AG04450 (cell line): ENCODE results near the gene ARHGAP24. TPM values are rescaled to one million over a fixed set of nuclear protein-coding genes. Genes with fewer than 3 reads are reported as not detected.

Experiments
- CTCF ChIA-PET: fragments of 300-600, 350-600 bp; formaldehyde crosslinking; extraction: SDS; loops from one replicate; lab custom pipeline; 2022; ENCODE audit warnings: antibody characterized with exemption, inconsistent platforms; lab: Charles Lee
- POLR2A ChIA-PET: fragments of 350-600 bp; formaldehyde crosslinking; extraction: SDS; loops from one replicate; lab custom pipeline; 2021; ENCODE audit warnings: antibody characterized with exemption, inconsistent platforms; lab: Yijun Ruan, JAX
- DNase-seq: peaks from one replicate; pipeline ENCODE4 v3.0.0-alpha.2; 2011; ENCODE audit warnings: low read depth, low spot score
- H3K27ac ChIP-seq: one replicate; pipeline ENCODE4 v1.5.1; 2012; ENCODE audit warnings: low read depth, low read length, control low read depth
- H3K27me3 ChIP-seq: one replicate; pipeline ENCODE4 v1.6.0; 2012; ENCODE audit warnings: low read length; ENCODE audit not compliant: control insufficient read depth, insufficient read depth
- H3K4me3 ChIP-seq: 2 replicates; pipeline ENCODE4 v1.5.1; 2011; ENCODE audit warnings: mild to moderate bottlenecking, low read depth, low read length, control low read depth
- H3K9me3 ChIP-seq: 2 replicates; pipeline ENCODE4 v1.5.1; 2012; ENCODE audit warnings: low read length; ENCODE audit not compliant: control insufficient read depth, insufficient read depth
- CTCF ChIP-seq: IDR thresholded peaks from 2 replicates; pipeline ENCODE4 v1.5.1; 2011; ENCODE audit warnings: low read depth, low read length, control low read depth, inconsistent platforms
- polyA plus RNA-seq: library from polyadenylated mRNA; depleted of rRNA; stranded (reverse); fragments of >200 nt; gene quantifications from 2 replicates; pipeline ENCODE4 v1.2.3, GENCODE V29; 2011

ARHGAP24 gene
- polyA plus RNA-seq, 1 experiment: 16.8 TPM

GRCh38 chr4:85603437-85604336, 128.7 kb downstream of the ARHGAP24 start:
- Histone ChIP-seq H3K27ac (no peak overlapping the region), H3K4me3 (no peak overlapping the region), H3K27me3 (no peaks in the 10 kb centered on the region), H3K9me3 (no peaks in the 10 kb centered on the region)
- ChIA-PET CTCF (no interaction called here), POLR2A (no interaction called here)
- no peak for TF ChIP-seq CTCF
- DNase-seq: no peak

GRCh38 chr4:85606505-85606904, 131.6 kb downstream of the ARHGAP24 start:
- no peaks in the 10 kb centered on the region for H3K9me3 ChIP-seq
- H3K27me3 ChIP-seq: no peaks in the 10 kb centered on the region
- TF ChIP-seq CTCF: no peak
- H3K27ac ChIP-seq: no peak overlapping the region
- CTCF ChIA-PET: no interaction called here
- no peak overlapping the region for H3K4me3 ChIP-seq
- POLR2A ChIA-PET: no interaction called here
- DNase-seq: no peak

GRCh38 chr4:85607624-85608023, 132.7 kb downstream of the ARHGAP24 start:
- no peaks in the 10 kb centered on the region for H3K27me3 ChIP-seq
- no peaks in the 10 kb centered on the region for H3K9me3 ChIP-seq
- DNase-seq: no peak
- TF ChIP-seq CTCF: no peak
- ChIA-PET POLR2A (no interaction called here), CTCF (interaction anchor here (1.1 kb wide), 1 partner anchor 362 kb away, joined by 7 read pairs; no protein-coding TSS in a partner anchor)
- H3K27ac ChIP-seq: no peak overlapping the region
- H3K4me3 ChIP-seq: no peak overlapping the region

- DNase-seq: no peak
- H3K27ac ChIP-seq: no peak overlapping the region
- H3K4me3 ChIP-seq: no peak overlapping the region
- ChIA-PET POLR2A (no interaction called here), CTCF (no interaction called here)
- H3K27me3 ChIP-seq: no peaks in the 10 kb centered on the region
- TF ChIP-seq CTCF: no peak
- H3K9me3 ChIP-seq: no peaks in the 10 kb centered on the region
These were observed 135.5 kb downstream of the ARHGAP24 start for GRCh38 chr4:85610450-85610849.

GRCh38 chr4:85611661-85612060, 136.7 kb downstream of the ARHGAP24 start:
- TF ChIP-seq CTCF: no peak
- ChIA-PET POLR2A (no interaction called here), CTCF (no interaction called here)
- DNase-seq: no peak
- no peaks in the 10 kb centered on the region for H3K27me3 ChIP-seq
- H3K9me3 ChIP-seq: no peaks in the 10 kb centered on the region
- no peak overlapping the region for H3K27ac ChIP-seq
- no peak overlapping the region for H3K4me3 ChIP-seq
